Measurements from ENCODE around the gene PLEKHA7.
"Not testable (repeated sequence)": the region's sequence is repeated elsewhere in the genome, so short reads cannot be mapped to it uniquely, and the experiment has no call there.

DNA sequence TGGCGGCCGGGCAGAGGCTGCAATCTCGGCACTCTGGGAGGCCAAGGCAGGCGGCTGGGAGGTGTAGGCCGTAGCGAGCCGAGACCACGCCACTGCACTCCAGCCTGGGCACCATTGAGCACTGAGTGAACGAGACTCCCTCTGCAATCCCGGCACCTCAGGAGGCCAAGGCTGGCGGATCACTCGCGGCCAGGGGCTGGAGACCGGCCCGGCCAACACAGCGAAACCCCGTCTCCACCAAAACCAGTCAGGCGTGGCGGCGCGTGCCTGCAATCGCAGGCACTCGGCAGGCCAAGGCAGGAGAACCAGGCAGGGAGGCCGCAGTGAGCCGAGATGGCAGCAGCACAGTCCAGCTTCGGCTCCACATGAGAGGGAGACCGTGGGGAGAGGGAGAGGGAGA, 36.9 kb upstream of the PLEKHA7 start:
- TF ChIP-seq, protein P1, sequence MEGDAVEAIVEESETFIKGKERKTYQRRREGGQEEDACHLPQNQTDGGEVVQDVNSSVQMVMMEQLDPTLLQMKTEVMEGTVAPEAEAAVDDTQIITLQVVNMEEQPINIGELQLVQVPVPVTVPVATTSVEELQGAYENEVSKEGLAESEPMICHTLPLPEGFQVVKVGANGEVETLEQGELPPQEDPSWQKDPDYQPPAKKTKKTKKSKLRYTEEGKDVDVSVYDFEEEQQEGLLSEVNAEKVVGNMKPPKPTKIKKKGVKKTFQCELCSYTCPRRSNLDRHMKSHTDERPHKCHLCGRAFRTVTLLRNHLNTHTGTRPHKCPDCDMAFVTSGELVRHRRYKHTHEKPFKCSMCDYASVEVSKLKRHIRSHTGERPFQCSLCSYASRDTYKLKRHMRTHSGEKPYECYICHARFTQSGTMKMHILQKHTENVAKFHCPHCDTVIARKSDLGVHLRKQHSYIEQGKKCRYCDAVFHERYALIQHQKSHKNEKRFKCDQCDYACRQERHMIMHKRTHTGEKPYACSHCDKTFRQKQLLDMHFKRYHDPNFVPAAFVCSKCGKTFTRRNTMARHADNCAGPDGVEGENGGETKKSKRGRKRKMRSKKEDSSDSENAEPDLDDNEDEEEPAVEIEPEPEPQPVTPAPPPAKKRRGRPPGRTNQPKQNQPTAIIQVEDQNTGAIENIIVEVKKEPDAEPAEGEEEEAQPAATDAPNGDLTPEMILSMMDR (conservative IDR thresholded peaks at IDR 0.05; ENCODE audit: low read length) = not testable (repeated sequence)
- not testable (repeated sequence) for TF ChIP-seq EZH2phosphoT487 (IDR thresholded peaks at IDR 0.05; ENCODE audit: borderline replicate concordance, low read depth, low read length)
